ENCODE data around the gene SUN1.

SUN1 gene

DNA sequence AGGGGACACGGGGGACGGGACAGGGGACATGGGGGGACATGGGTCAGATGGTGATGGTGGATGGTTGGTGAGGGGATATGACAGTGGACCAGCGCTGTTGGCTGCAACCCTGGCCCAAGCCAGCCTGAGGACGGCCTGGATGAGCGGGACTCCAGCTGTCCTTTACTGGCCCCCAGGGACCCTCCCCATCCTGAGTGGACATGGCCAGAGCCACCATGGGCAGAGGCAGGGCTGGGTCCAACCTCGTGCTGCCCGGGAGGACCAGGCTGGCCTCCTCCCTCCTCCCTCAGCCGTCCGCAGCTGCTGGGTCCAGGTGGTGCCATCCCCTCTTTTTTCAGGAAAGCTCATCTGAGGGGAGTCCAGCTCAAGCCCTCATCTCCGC, 74.5 kb downstream of the SUN1 start:
- no peak for DNase-seq (ENCODE audit: low read depth)

DNA sequence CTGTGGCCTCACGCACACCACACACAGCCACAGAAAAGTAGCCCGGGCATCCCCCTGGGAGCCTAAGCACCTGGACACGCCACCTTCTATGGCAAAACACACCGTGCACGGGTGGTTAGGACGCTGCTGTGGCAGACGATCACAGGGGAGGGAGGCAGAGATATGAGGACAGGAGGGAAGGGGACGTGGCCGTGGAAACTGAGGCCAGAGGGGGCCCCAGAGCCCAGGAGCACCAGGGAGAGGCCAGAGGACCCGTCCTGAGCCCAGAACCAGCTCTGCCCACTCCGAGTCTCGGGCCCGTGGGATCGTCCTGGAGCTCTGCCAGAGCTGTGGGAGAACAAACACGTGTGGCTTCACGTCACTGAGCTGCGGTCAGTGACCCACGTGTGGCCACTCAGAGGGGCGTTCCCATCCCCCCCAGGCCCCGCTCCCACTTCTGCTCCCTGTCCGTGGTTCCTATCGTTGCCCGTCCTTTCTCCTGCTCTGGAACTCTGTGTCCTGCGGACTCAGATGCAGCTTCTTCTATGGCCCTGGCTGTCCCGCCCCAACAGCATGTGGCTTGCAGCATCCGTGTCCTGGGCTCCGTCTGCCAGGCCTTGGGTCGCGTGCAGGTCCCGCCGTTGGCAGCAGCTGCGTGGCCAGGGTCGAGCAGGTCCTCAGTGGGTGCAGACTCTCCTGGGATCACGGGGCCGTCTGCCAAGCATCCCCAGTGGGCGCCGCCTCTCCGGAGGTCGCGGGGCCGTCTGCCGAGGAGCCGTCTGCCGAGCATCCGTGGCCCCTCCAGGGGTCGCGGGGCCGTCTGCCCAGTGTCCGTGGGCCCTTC, 75.1 kb downstream of the SUN1 start:
- DNase-seq (ENCODE audit: low read depth) = no peak

DNA sequence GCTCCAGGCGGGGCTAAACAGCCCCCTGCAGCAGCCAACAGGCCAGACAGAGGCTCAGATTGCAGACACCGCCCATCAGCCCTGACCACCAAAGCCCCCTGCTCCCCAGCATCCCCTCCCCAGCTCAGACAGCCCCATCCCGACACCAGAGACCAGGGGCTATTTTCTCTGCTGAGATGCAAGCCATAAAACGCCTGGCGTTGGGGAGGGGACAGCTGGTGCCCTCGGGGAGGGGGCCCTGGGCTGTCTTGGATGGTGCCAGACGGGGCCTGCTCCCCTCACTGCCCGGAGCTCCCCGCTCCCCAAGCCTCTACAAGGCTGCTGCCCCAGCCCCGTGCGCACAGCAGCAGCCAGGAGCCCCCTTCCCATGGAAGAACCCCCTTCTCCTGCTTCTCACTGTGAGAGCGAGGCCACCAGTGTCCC, 75.9 kb downstream of the SUN1 start:
- DNase-seq (ENCODE audit: low read depth) = no peak

DNA sequence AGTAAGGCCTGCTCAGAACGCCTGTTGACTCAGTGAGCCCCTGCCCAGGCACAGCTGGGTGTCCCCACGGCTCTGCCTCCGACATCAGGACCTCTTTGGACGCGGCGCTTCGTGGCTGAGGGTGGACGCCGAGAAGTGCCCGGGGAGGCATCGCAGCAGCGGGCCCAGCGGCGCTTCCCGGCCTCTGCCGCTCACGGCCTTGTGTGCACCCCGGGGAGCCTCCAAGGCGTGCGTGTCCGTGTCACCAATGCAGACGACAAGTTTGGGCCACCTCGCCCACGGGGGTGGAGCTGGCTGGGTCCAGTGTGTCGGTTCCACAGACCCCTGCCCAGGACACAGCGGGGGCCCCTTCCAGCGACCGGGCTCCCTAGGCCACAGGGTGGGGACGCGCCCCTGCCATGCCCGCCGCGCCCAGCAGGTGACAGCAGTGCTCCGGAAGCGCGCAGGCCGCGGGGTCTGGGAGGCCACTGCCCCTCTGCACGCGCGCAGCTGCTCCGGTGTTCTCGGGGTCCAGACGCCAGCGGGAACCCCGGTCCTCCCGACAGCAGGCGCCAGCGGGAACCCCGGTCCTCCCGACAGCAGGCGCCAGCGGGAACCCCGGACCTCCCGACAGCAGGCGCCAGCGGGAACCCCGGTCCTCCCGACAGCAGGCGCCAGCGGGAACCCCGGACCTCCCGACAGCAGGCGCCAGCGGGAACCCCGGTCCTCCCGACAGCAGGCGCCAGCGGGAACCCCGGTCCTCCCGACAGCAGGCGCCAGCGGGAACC, 76.5 kb downstream of the SUN1 start:
- peak; percentile 34 for DNase-seq (ENCODE audit: low read depth)

DNA sequence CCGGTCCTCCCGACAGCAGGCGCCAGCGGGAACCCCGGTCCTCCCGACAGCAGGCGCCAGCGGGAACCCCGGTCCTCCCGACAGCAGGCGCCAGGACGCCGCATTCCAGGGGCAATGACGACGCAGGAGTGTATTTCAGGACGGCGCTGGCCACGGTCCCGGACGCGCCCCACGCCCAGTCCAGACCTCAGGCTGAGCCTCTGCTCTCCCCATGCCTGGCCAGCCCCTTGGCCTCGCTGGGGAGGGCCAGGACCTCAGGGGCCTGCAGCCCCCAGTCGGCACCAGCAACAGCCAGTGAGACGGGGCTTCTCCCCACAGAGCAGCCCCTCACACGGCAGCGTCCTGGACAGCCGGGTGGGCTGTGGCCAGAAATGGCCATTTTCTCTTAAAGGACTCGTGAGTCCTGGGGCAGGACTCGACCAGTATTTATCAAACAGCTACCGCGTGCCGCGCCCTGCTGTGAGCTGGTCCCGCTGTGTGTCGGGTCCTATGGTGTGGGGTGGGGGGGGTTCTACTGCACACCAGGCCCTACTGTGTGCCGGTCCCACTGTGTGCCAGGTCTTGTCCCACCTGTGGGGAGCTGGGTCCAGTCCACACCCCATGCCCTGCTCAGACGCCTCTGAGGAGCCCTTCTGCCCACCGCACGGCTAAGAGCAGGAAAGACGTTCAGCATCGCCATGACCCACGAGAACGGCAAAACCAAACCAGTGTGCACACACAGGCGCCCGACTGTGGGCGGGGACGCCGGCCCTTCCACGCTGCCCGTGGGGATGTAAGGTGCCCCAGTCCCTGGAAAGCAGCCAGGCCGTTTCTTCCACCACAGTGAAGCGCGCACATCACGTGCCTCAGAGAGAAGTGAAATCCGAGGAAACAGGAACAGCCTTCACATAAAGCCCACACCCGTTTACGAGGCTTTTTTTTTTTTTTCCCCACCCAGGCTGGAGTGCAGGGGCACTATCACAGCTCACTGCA, 77.4 kb downstream of the SUN1 start:
- DNase-seq (ENCODE audit: low read depth) = peak; percentile 30

DNA sequence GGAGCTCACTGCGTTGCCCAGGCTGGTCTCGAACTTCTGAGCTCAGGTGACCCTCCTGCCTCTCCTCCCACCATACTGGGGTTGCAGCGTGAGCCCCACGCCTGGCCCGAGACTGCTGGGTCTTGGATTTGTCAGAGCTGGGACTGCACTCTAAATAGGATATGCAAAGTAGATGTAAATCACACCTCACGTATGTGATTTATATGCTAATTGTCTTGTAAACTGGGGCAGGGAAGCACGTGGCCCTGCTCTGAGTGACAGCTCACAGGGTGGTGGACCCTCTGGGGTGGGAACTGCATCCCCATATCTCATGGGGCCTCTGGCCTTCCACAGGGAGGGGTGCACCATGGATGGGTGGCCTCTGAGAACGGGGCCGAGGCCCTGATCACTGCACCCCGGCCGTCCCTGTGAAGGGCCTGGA, 78.2 kb downstream of the SUN1 start:
- no peak for DNase-seq (ENCODE audit: low read depth)

DNA sequence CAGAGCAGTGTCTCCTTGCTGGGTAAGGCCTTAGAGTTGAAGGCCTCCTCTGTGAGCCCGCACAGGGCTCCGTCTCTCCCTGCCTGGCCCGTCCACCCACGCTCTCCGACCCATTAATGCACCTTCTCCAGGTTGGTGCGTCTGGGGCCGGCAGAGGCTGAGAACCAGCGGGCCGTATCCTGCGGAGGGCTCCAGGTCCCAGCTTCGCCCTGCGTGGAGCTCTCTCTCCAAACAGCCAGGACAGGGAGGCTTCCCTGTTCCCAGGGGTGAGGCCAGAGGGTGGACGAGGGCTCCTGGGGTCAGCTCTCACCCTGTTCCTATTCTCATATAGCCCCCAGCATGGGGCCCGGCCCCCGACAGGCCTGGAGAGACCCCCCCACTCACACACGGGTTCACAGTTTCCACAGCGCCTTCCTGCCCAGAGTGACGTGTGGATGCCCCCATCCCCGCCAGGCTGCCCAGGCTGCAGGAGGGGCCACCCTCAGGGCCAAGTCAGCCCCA, 78.7 kb downstream of the SUN1 start:
- no peak for DNase-seq (ENCODE audit: low read depth)

DNA sequence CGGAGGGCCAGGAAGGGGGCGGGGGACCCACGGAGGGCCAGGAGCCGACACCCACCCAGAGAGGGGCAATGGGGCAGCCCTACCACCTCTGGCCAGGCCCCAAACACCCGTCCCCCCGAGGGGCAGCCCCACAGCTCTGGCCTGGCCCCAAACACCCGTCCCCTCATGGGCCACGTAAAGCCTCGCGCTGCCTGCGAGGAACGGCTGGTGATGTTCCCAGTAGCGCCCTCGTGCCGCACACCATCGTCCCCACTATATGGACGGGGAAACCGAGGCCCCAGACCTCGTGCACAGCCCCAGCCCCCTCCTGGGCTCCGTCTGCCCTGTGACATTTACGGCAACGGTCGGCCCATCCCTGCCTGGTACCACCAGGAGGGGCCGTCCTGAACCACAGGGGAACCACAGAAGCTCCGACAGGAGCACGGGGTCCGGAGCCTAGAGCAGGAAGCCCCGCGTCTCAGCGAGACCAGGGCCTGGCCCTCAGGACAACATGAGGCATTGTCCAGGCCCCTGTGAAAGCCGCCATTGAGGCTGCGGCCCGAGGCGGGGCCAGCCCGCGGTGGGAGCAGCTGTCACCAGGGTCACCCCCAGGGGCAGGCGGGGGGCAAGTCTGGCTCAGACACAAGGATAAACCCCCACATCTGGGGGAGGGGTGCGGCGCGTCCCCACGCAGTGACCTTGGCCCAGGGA, 79.7 kb downstream of the SUN1 start:
- no peak for DNase-seq (ENCODE audit: low read depth)

DNA sequence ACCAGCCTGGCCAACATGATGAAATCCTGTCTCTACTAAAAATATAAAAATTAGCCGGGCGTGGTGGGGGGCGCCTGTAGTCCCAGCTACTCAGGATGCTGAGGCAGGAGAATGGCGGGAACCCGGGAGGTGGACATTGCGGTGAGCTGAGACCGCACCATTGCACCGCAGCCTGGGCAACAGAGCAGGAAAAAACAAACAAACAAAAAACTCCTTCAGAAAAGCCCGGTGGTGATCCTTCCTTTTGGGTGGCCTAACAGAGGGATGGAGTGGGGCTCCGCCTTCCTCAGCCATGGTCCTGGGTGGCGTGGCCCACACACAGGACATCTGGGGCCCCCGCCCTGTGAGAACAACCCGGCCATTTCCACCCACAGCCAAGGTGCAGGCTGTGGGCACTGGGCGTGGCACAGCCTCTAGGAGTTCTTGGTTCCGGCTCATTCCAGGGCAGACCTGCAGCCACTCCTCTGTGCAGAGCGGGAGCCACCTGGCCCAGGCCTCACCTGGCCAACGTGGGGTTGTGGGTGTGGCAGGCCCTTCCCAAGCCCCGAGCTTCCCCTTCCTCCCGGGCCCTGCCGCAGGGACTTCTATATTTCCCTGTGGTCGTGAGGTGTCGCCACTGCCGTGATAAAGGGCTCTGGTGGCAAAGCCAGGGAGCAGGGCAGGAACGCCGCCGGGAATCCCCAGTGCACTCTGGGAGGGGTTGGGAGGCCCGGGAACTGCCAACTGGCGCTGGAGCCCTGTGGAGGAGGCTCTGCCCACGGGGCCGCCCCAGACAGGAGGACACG, 81.7 kb downstream of the SUN1 start:
- no peak for DNase-seq (ENCODE audit: low read depth)

DNA sequence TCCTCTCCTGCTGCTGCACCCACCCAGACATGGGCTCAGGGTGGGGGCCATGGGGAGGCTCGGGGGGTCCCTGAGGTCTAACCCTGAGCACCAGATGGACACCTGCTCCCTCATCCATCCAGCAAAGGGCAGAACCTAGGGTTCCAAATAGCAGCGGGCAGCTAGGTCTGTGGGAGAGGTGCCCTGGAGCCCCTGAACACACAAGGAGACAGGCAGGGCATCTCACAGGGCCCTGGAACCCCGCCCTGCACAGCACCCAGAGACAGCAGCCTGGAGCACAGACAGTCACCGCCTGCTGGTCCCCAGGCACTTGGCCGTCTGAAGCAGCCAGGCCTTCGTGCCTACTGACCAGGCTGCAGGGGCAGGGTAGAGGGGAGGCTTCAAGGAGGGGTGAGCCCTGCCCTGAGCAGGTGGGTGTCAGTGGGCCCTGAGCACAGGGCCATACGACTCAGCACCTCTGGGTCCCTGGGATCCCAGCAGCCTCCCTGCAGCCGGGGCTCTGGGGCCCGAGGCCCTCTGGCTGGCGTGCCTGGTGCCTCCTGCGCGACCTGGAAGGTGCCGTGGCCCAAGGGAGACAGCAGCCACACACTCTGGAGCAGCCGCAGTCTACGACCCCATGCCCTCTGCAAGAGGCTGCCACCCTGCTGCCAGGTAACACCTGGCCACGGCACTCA, 82.4 kb downstream of the SUN1 start:
- no peak for DNase-seq (ENCODE audit: low read depth)

DNA sequence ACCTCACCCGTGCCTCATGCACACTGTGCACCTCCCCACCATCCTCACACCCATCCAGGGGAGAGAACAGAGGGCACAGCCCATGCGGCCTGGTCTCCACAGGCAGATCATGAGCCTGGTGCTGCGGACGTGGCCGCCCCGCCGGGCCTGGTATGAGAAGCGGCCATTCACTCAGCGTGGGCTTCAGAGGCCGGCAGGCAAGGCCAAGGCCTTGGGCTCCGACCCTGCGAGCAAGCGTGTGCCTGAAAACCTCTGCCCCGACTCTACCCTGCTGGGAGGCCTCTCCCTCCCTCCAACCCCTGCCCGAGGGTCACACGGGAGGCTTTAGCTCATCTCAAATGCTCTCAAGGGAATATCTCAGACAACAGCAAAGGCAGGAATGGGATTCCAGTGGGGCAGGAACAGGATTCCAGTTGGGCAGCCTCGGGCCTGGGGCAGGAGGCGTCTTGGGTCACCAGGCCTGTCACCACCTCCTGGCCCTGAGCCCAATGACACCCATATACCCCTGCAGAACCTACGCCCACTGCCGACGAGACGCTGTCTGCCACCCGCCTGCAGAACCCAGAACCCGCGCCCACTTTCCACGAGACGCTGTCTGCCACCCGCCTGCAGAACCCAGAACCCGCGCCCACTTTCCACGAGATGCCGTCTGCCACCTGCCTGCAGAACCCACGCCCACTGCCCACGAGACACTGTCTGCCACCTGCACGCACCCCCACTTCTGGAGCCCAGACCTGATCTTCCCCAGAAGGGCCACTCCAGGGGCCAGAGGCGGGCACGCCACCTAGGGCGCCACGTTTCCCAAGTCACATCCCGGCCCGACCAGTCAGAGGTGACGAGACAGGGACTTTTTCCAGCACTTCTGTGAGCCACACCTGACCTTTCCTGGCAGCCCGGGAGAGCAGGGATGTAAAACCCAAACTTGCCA, 83.3 kb downstream of the SUN1 start:
- DNase-seq (ENCODE audit: low read depth) = no peak

DNA sequence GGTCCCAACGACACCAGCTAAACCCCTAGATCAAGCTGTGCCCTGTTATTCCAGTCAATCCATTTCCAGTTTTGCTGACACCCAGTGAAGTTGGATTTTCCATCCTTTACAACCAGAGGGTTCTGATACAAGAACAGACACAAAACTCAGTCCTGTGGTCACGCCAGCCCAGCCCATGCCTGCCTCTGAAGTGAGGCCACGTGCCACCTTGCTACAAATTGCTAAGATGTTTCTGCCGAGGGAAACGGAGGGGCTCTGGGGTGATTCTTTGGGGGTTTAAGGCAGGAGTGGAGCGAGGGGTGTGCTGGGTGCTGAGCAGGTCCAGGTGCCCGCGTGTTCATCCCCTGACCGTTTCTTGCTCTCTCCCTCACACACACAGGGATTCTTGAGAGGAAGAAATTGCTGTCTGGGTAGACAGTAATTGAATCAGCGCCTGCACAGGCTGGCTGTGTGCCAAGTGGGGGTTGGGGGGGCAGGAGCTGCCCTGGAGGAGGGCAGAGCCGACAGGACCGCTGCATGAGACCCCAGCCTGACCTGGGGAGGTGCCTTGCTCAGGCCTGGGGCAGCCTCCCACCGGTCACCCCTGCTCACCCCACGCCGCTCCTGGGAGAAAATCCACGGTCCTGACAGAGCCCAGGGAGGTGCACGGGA, 84.1 kb downstream of the SUN1 start:
- no peak for DNase-seq (ENCODE audit: low read depth)

DNA sequence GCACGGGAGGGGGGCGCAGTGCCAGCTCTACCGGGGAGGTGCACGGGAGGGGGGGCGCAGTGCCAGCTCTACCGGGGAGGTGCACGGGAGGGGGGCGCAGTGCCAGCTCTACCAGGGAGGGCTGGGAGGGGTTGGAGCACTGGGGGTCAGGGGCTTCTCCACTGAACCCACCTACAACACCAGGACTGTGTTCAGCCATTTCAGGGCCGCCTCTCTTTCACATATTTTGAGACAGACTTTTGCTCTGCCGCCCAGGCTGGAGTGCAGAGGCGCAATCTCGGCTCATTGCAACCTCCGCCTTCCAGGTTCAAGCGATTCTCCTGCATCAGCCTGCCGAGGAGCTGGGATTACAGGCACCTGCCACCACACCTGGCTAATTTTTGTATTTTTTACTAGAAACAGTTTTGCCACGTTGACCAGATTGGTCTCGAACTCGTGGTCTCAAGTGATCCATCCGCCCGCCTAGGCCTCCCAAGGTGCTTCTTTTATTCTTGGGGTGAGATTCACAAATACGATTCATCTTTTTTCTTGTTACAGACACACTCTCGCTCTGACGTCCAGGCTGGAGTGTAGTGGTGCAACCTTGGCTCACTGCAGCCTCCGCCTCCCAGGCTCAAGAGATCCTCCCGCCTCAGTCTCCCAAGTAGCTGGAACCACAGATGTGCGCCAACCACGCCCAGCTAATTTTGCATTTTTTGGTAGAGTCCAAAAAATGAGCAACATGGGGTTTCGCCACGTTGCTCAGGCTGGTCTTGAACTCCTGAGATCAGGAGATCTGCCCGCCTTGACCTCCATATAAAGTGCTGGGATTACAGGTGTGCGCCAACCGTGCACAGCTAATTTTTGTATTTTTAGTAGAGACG, 85.2 kb downstream of the SUN1 start:
- no peak for DNase-seq (ENCODE audit: low read depth)

DNA sequence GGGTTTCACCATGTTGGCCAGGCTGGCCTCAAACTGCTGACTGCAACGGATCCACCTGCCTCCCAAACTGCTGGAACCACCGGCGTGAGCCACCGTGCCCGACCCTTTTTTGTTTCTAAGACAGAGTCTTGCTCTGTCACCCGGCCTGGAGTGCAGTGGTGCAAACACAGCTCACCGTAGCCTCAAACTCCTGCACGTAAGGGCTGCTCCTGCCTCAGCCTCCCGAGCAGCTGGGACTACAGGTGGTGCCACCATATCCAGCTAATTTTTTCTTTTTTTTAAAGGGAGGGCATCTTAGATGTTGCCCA, 85.8 kb downstream of the SUN1 start:
- DNase-seq (ENCODE audit: low read depth) = no peak

DNA sequence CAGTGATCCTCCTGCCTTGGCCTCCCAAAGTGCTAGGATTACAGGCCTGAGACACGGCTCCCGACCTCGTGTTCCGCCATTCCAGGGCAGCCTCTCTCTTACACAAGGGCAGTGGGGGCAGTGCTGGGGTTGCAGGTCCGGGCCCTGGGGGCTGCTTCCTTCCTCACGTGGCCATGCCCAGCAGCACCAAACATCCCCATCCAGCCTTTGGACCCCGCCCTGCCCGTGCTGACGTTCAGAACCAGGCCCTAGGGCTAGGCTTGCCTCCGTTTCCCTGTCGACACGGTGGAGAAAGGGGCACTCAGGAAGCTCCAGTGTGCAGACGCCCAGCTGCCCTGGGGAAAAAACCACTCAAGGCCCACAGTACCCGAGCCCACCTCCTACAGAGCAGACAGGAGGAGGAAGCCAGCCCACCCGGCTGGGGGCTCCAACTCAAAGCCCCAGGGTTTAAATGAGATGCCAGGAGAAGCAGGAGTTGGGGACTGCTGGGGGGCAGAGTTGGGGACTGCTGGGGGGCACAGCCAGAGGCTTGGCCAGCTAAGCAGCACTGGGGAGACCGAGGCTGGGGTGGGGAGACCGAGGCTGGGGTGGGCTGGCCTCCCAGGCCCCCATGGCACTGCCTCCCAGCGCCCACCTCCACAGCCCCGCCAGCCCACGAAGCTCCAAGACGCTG, 86.3 kb downstream of the SUN1 start:
- no peak for DNase-seq (ENCODE audit: low read depth)

DNA sequence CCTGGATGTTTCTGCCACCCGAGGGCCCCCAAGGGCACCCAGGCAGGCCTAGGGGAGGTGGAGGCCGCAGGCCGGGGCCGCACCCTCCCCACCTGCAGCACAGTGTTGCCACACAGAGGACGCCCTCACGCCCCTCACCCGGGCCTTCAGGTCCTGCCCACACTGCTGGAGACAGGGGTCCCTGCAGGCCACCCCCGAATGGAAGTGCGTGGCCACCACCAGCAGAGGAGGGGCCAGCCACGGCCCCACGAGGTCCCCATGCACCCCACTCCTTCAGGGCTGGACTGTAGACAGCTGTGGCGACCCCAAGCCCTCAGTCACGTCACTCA, 86.8 kb downstream of the SUN1 start:
- no peak for DNase-seq (ENCODE audit: low read depth)

DNA sequence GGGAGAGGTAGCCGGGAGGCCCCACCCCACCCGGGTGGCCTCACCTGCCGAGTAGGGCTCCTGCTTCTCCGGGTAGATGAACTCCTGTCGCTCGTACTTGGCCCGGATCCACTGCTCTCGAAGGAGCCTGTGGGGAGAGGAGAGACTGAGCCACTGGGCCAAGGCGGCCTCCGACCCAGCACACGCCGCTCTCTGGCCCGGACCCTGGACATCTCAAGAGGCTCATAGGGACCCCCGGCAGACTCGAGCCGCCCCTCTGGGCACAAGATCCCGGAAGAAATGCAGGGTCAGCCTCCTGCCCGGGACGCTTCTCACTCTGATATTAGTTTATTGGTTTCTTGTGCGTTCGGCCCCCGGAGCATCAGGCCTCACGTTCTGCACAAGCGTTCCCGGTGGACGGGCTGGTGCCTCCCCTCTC, 87.7 kb downstream of the SUN1 start:
- no peak for DNase-seq (ENCODE audit: low read depth)
